DMS114 treated with DMSO at 0.1 percent for 48 hours (cell line): Measurements from ENCODE around the gene NCAPH2.
A peak's percentile ranks its signal among the peaks of the same experiment; 100 is the strongest.

Experiments
- DNase-seq: peaks from one replicate; lab custom pipeline; 2025; ENCODE audit not compliant: unreplicated experiment; lab: John Stamatoyannopoulos, UW

Gene NCAPH2

DNA sequence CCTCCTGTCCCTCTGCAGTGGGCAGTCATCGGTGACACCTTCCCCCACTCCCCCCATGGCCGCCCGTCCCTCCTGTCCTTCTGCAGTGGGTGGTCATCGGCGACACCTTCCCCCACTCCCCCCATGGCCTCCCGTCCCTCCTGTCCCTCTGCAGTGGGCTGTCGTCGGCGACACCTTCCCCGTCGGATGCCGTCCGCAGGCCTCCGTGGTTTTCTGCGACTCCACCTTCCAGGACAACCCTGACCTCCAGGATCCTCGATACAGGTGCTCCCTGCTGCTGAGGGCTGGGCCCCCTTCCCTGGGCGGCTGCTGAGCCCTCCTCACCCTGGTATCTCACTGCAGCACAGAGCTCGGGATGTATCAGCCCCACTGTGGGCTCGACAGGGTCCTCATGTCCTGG lies 19.1 kb upstream of the NCAPH2 start:
- DNase-seq = no peak

GRCh38 chr22:50489363-50490243 lies 18.4 kb upstream of the NCAPH2 start:
- DNase-seq = no peak

GRCh38 chr22:50490531-50491308 lies 17.3 kb upstream of the NCAPH2 start:
- no peak for DNase-seq

DNA sequence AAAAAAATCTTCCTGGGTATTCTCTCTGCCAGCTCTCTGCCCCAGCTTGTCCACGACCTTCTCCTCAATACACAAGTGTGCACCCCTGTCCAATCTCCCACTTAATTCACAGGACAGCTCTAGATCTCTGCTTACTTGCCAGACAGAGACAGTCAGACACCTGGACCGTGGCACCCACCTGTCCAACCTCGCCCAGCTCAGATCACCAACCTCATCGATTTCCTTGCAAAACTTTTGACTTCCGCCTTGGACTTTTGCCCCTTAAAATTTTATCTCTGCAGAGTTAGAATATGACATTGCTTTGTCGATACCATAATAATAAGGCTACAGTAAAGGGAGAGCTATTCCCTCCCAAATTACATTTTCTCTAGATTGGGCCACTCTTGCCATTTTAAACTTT lies 10.9 kb upstream of the NCAPH2 start:
- no peak for DNase-seq

- peak; percentile 43 for DNase-seq
These were observed 9.6 kb upstream of the NCAPH2 start for GRCh38 chr22:50498322-50498890.

DNA sequence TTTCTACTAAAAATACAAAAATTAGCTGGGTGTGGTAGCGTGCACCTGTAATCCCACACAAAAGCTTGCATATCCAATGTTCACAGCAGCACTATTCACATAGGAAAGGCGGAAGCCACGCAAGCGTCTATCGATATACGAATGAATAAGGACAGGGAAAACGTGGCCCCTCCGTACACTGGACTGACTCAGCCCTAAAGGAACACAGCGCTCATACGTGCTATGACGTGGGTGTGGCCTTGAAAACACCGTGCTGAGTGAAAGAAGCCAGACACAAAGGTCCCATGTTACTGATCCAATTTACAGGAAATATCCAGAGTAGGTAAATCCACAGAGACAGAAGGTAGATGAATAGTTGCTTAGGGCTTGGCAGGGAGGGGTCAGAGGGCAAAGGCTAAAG lies 7.6 kb upstream of the NCAPH2 start:
- no peak for DNase-seq

DNA sequence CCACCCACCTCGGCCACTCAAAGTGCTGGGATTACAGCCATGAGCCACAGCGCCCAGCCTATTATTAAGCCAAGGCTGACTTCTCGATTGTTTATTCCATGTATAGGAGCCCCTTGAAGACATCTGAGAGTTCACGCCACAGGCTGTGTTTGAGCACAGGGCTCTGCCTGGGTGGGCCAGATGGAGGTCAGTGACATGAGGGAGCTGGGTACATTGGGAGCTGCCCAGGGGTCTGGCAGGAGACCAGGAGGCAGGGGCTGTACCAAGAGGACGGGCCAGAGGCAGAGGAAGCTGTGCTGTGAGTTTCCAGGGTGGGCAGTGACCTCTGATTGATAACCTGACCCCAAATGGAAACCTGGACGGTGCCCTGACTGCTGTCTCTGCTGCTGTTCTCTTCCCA lies 5.9 kb upstream of the NCAPH2 start:
- DNase-seq = no peak

- DNase-seq = no peak
These were observed 5.2 kb upstream of the NCAPH2 start for GRCh38 chr22:50502628-50503474.

DNA sequence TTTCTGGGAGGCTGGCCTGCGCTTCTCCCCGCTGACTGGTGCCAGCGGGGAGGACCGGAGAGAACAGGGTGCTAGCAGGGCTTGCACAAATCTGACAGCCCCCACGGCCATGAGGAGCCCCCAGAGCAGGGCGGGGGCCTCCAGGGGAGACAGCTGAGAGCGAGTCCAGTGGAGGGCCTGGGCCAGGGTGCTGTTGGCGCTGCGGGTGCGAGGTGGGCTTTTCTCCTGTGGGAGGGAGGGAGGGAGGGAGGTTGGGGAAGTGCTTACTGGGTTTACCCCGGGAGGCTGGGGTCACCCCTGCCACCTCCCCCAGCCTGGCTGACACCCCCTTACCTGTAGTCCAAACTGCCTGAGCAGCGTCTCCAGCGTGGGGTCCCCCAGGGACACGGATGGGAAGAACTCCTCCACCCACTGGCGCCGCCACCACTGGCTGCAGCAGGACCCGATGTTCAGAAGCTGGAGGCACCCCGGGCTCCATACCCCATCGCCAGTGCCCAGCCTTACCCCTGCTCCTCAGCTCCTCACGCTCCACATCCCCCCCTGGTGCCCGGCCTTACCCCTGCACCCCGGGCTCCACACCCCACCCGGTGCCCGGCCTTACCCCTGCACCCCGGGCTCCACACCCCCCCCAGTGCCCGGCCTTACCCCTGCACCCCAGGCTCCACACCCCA lies 4.4 kb upstream of the NCAPH2 start:
- no peak for DNase-seq

GRCh38 chr22:50504369-50505211 lies 3.4 kb upstream of the NCAPH2 start:
- DNase-seq = no peak

GRCh38 chr22:50505276-50505775 lies 2.7 kb upstream of the NCAPH2 start:
- DNase-seq = no peak

- no peak for DNase-seq
These were observed 2.0 kb upstream of the NCAPH2 start for GRCh38 chr22:50505776-50506610.

DNA sequence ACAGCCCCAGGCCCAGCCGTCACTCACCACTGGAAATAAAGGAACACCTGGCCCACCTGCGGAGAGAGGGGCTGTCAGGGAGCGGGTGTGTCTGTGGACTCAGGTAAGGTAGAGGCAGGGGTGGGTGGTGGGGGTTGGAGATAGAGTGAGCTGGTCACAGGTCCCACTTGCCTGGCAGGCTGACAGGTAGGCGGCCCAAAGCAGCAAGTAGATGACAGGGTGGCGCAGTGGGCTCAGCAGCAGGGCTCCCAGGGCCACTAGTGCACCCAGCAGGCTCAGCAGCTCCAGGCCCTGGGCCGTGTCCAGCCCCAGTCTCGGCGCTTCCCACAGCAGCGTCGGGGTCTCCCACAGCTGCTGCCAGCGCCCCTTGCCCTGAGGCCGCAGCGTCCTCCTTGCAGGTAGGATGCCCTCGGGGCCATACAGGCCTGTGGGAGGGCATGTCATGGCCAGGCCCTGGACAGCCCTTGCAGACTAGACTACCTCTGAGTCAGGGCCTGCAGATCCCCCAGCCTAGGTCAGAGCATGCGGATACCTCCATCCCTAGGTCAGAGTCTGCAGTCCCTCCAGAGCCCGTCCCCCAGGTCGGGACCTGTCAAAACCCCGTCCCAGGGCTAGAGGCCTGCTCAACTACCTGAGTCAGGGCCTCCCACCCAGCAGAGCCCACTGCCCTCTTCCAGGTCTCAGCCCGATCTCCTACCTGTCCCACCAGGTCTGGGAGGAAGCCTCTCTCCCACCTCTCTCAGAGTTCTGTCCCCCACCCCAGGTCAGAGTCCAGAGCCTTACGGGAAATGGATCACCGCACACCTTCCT lies 1.2 kb upstream of the NCAPH2 start:
- DNase-seq = no peak

DNA sequence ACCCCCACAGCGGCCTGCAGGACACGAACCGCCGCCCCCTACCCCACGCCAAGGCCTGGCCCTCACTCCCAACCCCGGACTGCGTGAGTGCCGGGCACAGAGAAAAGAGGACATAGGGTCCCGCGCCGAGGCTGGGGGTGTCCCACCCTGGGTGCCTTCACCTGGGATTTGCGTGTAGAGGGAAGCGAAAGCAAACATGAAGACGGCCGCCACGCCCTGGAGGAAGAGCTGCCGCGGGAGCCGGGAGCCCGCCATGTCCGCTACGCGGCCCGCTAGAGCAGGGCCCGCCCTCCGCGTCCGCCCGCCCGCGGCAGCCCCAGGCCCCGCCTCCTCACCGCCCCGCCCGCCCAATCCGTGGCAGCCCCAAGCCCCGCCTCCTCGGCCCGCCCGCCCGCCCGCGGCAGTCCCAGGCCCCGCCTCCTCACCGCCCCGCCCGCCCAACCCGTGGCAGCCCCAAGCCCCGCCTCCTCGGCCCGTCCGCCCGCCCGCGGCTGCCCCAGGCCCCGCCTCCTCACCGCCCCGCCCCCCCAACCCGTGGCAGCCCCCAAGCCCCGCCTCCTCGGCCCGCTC lies 518 bp upstream of the NCAPH2 start, which contains the start of gene LMF2:
Gene LMF2, minus strand, starts transcription at position 282 of the 570 bp plus-strand sequence. Its CDS starts 27 bp downstream, at position 255.
- DNase-seq = peak; percentile 77

DNA sequence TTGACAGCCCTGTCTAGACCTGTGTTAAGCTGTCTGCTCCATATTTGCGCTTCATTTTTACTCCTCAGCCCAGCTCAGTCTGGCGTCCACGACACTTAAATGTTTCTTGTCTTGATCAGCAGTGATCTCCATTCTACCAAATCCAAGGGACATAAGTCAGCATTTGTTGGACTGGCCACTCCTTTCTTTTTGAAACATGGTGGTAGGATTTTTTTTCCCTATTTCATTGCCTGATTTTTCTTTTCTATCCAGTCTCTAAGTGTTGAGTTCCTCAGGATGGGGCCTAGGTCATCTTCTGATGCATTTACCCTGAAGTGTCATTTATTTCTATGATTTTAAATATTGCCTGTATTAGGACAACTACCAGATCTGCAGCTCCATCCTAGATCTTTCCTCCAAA lies 873 bp downstream of the NCAPH2 start:
- no peak for DNase-seq

GRCh38 chr22:50513175-50513574 lies 5.2 kb downstream of the NCAPH2 start:
- DNase-seq = no peak

DNA sequence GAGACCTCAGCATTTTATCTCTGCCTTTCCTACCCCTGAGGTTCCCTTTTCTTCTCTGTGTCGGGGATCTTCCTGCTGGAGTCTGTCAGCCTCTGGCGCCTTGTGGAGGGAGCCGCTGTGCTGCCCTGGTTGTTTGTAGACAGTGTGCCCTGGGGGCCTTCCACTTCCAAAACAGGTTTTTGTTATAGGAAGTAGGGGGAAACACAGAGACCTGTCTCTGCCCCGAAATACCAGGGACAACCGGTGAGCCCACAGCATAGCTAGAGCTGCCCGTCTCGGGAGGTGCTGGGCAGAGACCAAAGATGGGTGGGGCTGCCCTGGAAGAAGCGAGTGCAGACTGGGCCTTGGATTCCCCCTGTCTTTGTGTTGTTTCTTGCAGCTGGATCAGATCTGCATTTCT lies 8.0 kb downstream of the NCAPH2 start:
- DNase-seq = no peak
